Measurements from ENCODE around the gene ADGRE2. TPM values are rescaled to one million over a fixed set of nuclear protein-coding genes. Genes with fewer than 3 reads are reported as not detected.

The ADGRE2 gene
- total RNA-seq, 1 experiment from 2014 or later: 1.2 TPM

DNA sequence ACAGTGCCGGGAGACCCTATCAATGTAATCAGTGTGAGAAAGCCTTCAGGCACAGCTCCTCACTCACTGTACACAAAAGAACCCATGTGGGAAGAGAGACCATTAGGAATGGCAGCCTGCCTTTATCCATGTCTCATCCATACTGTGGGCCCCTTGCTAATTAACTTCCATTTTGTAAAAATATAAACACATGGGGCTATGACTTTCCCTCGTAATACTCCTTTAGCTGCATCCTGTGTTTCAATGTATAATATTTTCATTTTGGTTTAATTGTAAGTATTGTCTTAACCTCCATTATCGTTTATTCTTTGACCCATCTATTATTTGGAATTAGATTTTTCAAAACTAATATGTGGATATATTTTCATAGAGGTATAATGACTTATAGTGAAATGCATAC, 59.2 kb downstream of the ADGRE2 start:
- Histone ChIP-seq H3K27ac (ENCODE audit: insufficient read length, low read depth, low read length) (no peak overlapping the region), H2BK15ac (ENCODE audit: low read depth, low read length) (no peak overlapping the region), H3K4me1 (ENCODE audit: insufficient read depth, low read length) (no peaks in the 10 kb centered on the region), H3K79me2 (ENCODE audit: insufficient read depth, low read length) (no peaks in the 10 kb centered on the region), H2AFZ (ENCODE audit: low read length) (no peak overlapping the region), H2AK5ac (ENCODE audit: insufficient read length, low read length) (no peak overlapping the region), H4K20me1 (ENCODE audit: control insufficient read depth, insufficient read depth, insufficient read length) (no peaks in the 10 kb centered on the region), H3T11ph (ENCODE audit: low read length) (no peak overlapping the region), H4K5ac (ENCODE audit: insufficient read length, low read depth, low read length) (no peak overlapping the region), H3K56ac (ENCODE audit: insufficient read length, low read depth, low read length) (no peak overlapping the region), H2BK12ac (ENCODE audit: insufficient read length, low read depth, low read length) (no peak overlapping the region), H3K23me2 (ENCODE audit: insufficient read length, low read depth, low read length, poor library complexity, severe bottlenecking) (no peaks in the 10 kb centered on the region), H3K27me3 (ENCODE audit: insufficient read depth, low read length) (no peaks in the 10 kb centered on the region), H3K14ac (ENCODE audit: insufficient read depth, low read length) (no peak overlapping the region), H2BK120ac (ENCODE audit: low read depth, low read length, poor library complexity, severe bottlenecking) (no peak overlapping the region), H3K18ac (ENCODE audit: insufficient read length, low read depth, low read length) (no peak overlapping the region), H3K79me1 (ENCODE audit: insufficient read depth, low read depth, low read length, poor library complexity, severe bottlenecking) (no peaks in the 10 kb centered on the region), H3K9me3 (ENCODE audit: control insufficient read depth, low read depth, low read length) (peaks cover 52% of the 10 kb centered on the region), H4K91ac (ENCODE audit: insufficient read length, low read depth, low read length) (no peak overlapping the region), H2BK5ac (ENCODE audit: insufficient read length, low read length) (no peak overlapping the region), H3K23ac (ENCODE audit: insufficient read length, low read depth, low read length) (no peak overlapping the region), H3K4me2 (ENCODE audit: insufficient read depth, insufficient read length, low read length) (no peak overlapping the region), H2BK20ac (ENCODE audit: low read depth, low read length, poor library complexity, severe bottlenecking) (no peak overlapping the region), H4K8ac (replicated peaks; ENCODE audit: insufficient read length, low read depth, low read length) (no peak overlapping the region), H3K9ac (ENCODE audit: extremely low read depth, insufficient read length, low read length) (no peak overlapping the region), H3K4ac (ENCODE audit: low read depth, low read length) (no peak overlapping the region)
- TF ChIP-seq, protein P1, sequence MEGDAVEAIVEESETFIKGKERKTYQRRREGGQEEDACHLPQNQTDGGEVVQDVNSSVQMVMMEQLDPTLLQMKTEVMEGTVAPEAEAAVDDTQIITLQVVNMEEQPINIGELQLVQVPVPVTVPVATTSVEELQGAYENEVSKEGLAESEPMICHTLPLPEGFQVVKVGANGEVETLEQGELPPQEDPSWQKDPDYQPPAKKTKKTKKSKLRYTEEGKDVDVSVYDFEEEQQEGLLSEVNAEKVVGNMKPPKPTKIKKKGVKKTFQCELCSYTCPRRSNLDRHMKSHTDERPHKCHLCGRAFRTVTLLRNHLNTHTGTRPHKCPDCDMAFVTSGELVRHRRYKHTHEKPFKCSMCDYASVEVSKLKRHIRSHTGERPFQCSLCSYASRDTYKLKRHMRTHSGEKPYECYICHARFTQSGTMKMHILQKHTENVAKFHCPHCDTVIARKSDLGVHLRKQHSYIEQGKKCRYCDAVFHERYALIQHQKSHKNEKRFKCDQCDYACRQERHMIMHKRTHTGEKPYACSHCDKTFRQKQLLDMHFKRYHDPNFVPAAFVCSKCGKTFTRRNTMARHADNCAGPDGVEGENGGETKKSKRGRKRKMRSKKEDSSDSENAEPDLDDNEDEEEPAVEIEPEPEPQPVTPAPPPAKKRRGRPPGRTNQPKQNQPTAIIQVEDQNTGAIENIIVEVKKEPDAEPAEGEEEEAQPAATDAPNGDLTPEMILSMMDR (conservative IDR thresholded peaks at IDR 0.05): no peak
- no peak overlapping the region for H3K27ac Mint-ChIP-seq
- peaks cover 64 to 87% (median 69%) of the 10 kb centered on the region in 3 experiments for H3K36me3 Mint-ChIP-seq (ENCODE audit: insufficient read depth in 1 of 3, low read depth in 3 of 3)
- no peaks in the 10 kb centered on the region; the same call in 1 of the 2 replicates for H3K27me3 Mint-ChIP-seq (ENCODE audit: low read depth)
- H3K4me1 Mint-ChIP-seq: no peaks in the 10 kb centered on the region
- peaks cover 90 to 96% of the 10 kb centered on the region in 2 experiments for H3K9me3 Mint-ChIP-seq
- DNase-seq: no peak
- WGBS (ENCODE audit: extremely low coverage, insufficient read length, low lambda C conversion rate): no CpG with 5 or more reads among the region's 3 CpGs
- no peak overlapping the region for H3K4me3 Mint-ChIP-seq
